Measurements from ENCODE around the gene HCAR3.

DNA sequence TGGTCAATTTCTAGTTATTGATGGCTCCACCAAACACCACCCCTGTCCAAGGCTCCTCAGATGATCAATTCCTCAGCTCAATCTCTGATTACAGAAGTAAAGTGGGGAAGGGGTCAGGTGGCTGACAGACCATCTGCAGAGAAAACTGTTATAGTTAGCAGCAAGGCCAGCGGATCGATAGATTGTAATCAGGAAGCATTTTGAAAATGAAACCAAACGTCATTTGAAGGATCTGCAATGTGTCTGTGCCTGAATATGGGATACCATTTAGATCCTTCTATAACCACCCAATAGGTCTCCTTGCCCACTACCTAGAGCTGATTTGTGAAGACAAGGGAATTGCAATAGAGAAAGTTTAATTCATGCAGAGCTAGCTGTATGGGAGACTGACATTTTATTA, 25.0 kb downstream of the HCAR3 start:
- TF ChIP-seq, protein P1, sequence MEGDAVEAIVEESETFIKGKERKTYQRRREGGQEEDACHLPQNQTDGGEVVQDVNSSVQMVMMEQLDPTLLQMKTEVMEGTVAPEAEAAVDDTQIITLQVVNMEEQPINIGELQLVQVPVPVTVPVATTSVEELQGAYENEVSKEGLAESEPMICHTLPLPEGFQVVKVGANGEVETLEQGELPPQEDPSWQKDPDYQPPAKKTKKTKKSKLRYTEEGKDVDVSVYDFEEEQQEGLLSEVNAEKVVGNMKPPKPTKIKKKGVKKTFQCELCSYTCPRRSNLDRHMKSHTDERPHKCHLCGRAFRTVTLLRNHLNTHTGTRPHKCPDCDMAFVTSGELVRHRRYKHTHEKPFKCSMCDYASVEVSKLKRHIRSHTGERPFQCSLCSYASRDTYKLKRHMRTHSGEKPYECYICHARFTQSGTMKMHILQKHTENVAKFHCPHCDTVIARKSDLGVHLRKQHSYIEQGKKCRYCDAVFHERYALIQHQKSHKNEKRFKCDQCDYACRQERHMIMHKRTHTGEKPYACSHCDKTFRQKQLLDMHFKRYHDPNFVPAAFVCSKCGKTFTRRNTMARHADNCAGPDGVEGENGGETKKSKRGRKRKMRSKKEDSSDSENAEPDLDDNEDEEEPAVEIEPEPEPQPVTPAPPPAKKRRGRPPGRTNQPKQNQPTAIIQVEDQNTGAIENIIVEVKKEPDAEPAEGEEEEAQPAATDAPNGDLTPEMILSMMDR (IDR thresholded peaks at IDR 0.05), result no peak
- TF ChIP-seq POLR2A (IDR thresholded peaks at IDR 0.05) (no peak), POLR2AphosphoS5 (IDR thresholded peaks at IDR 0.05) (no peak)

All from sigmoid colon (tissue), 4 donors.